ENCODE measurements around the gene RFC2. TPM values are rescaled to one million over a fixed set of nuclear protein-coding genes. Genes with fewer than 3 reads are reported as not detected.

The RFC2 gene
- total RNA-seq: 22.4 TPM

DNA sequence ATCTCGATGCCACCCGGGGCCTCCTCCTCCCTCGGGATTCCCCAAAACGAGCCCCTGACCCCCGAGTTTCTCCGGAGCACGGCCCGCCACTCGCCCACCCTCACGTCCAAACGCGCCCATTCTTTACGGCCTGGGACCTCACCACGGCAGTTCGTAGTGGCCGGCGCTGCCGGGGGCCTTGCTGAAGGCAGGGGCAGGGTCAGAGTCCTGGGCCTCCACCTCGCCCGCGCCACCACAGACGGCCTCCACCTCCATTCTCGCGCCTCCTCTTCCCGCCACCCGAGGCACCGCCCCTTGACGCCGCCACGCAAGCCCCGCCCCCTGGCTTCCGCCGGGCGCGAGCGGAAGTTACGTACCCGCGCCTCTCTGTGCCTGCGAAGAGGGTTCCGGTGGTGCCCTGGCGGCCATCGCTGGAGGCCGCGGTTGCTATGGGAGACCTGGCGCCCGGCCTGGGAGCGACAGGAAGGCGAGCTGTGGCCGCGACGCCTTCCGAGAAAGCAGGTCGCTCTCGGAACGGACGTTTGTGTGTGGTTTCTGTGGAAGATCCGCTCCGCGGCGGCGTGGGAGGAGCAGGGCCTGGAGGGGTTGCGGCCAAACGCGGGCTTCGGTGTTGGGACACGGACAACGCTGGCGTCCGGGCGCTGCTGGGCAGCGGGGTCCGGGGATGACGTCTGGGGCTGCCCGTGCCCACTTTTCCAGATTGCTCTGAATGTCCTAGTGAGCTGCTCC is at the start of gene RFC2:
Gene RFC2 (minus strand): TSS at position 271 of the 729 bp plus-strand sequence. CDS start 16 bp downstream, at position 255.
- no peak for FAIRE-seq
- DNase-seq (ENCODE audit: low spot score in 2 of 2): peak; percentile 97 to 98

DNA sequence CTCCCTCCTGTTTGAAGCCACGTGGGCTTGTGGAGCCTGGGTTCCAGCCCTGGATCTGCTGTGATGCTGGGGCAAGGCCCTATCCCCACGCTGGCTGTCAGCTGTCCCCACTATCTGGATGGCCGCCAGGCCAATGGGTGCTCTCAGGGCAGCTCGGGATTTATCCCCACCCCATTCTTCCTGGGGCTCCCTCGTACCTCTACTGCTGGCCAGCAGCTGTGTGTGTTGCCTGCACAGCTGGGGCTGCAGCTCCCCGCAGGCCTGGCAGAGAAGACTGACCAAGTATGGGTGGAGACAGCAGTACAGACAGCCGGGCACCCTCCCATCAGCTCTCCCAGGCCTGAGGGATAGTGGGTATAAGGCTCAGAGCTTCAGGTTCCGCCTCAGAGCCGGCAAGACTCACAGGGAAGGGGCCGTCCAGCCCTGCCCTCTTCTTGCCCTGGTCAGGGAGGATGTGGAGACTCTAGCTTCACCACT is 48.6 kb upstream of the RFC2 start:
- no peak for FAIRE-seq
- DNase-seq (ENCODE audit: low spot score in 2 of 2): no peak

DNA sequence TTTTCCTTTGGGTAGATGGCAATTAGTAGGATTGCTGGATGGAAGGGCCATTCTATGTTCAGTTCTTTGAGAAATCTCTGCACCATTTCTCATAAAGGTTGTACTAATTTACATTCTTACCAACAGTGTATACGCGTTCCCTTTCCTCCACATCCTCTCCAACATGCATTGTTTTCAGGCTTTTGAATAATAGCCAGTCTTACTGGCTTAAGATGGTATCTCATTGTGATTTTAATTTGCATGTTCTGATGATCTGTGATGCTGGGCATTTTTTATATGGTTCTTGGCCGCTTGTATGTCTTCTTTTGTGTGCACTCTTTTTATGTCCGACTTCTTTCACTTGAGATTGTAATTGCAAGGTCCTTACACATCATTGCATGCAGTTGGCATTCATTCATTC is 46.7 kb upstream of the RFC2 start:
- DNase-seq (ENCODE audit: low spot score in 2 of 2) (no peak), FAIRE-seq (no peak)

DNA sequence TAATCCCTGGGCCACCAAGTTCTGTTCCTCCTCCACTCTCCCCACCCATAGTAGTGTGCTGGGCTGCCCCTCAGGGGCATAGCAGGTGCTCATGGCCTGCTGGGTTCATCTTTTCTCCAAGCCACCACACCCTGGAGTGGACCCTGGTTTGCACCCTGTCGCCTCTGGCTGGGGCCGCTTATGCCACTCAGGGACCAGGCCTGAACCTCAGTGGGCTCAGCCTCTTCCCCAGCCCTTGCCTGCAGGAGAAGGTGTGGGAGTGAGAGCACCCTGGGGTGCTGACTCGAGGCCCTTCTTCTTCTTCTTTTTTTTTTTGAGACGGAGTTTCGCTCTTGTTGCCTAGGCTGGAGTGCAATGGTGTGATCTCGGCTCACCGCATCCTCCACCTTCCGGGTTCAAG is 45.2 kb upstream of the RFC2 start:
- DNase-seq (ENCODE audit: low spot score in 2 of 2): no peak
- FAIRE-seq: no peak

DNA sequence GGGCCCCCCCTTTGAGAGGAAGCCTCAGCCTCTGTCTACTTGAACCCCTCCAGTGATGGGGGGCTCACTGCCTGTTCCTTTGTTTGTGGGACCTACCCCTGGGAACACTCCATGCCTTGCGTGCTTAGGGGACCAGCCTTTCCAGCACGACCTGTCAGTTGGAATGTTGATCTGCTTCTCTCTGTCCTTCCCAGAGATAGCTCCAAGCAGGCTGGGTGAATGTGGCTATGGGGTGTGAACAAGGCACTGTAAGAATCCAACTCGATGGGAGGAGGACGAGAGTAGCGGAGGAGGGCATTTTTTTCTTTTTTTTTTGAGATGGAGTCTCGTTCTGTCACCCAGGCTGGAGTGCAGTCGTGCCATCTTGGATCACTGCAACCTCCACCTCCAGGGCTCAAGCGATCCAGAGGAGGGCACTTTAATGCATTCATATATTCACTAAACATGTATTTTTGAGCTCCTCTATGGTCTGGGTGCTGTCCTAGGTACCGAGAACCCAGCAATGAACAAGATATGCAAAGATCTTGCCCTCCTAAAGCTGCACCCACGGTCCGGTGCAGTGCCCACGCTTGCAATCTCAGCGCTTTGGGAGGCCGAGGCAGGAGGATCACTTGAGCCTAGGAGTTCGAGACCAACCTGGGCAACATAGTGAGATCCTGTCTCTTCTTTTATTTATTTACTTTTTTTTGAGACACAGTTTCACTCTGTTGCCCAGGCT is 43.5 kb upstream of the RFC2 start:
- DNase-seq (ENCODE audit: low spot score in 2 of 2): no peak
- FAIRE-seq: no peak

DNA sequence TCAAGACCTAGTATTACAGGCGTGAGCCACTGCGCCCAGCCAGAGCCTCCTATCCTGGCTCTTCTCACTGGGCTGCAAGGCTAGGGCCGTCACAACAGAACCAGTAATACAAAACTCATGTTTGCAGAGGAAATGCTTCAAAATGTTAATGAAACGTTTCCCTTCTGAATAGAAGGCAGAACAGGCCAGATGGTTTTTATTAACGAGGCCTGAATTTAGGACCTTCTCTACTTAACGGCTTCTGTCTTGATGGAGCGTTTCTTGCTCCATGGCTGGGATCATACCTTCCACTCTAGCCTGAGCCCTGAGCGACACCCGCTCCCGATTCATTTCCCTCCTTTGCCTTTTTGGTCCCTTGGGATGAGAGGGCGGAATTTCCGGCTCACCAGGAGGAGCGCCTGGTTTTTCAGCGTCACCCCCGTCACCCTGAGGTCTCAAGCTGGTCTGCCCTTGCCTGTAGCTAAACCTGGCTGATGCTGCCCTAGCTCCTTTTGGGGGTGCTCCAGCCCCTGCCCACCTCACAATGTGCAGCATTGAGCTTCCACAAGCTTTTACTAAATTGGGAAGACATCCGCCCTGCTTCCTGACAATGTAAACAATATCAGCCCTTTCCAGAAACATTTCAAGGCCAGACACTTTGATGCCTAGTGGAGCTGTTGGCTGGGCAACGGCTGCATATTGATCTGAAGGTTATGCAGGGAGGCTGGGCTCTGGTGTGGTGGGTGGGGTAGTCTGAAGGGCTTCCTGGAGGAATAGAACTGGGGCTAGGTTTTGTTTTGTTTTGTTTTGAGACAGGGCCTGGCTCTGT is 40.2 kb upstream of the RFC2 start:
- DNase-seq (ENCODE audit: low spot score in 2 of 2): no peak

DNA sequence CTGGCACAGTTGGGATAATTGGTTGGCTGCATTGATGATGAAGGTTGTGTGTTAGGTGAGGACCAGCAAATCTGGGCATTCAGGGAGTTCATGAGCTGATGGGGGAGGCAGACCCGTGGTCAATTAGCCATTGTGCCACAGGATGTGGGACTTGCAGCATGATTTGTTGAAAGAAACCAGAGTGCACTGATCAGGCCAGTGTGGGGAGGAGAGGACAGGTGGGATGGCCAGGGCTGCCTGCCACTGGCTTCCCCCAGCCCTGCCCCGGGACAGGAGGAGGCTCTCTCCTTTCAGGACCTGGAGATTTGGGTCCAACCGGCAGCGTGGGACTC is 39.3 kb upstream of the RFC2 start:
- FAIRE-seq: no peak
- no peak for DNase-seq (ENCODE audit: low spot score in 2 of 2)

More for the DNA sequence above, 40.2 kb upstream of the RFC2 start:
- FAIRE-seq: no peak

DNA sequence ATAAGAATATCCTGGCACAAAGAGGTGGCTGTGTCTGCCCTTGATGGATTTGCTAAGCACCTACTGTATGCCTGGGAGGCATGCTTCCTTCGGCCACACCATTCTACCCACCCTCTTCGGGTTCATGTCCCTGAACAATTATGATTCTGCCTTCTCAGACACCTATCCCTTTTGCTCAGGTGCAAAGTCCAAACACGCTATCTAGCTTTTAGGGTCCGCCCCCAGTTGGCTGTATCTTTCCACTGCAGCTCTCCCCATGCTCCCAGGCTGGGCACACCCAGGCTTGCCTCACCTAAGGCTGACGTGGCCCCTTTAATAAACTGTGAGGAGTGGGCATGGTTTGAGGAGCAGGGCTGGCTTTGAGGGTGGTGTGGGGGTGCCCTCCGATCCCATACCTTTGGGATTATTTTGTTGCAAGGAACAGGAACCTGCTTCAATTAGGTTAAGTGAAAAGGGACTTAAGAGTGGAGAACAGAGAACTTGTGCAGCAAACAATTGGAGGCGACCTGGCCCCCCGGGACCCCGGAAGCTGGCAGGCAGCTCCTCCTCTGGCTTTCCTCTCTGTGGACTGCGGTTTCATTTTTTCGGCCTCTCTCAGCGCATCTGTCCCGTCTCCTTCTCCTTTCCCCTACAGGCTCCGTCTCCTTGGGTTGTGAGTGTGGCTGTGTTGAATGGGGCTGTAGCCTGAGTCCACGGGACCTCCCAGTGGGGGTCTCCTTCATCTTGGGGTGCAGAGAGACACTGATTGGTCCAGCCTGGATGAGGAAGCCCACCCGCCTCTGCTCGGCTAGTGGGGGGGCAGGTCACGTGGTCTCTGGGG is 38.8 kb upstream of the RFC2 start:
- FAIRE-seq (no peak), DNase-seq (ENCODE audit: low spot score in 2 of 2) (no peak)

DNA sequence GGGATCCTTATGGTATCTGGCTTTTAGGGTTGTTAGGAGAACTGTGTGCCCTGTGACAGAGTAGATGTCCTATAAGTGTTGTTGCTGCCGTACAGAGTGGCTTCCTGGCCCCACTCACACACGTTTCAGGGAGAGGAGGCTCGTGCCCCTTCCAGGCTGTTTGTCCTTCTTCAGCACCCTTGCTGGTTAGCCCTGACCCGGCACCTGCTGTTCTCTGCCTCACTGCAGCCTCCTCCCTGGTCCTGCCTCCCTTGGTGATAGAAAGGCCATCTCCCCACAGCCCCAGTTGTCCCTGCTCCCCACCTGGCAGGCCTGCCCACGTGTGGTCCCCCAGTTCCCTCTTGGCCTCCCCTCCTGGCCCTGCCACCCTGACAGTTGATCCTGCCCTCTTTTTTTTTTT is 37.3 kb upstream of the RFC2 start:
- DNase-seq (ENCODE audit: low spot score in 2 of 2) (no peak), FAIRE-seq (no peak)

DNA sequence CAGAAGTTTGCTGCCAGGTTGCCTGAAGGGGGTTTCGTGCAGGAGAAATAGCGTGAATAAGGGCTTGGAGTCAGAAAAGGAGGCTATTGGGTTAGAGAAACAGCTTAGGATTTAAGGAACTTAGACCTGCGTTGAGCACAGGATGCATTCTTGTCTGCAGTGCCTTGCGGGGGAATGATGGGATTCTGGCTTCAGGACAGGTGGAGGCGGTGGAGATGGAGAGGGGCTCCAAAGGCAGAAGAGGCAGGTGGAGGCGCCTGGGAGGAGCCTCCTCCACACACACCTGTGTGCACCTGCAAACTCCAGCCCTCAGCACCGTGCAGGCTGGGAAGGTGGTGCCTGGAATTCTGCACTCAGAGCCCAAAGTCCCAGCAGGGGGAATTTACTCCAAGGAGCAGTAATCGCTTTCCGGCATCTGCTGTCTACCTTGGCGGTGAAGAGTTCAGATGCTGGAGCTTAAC is 36.8 kb upstream of the RFC2 start:
- FAIRE-seq (no peak), DNase-seq (ENCODE audit: low spot score in 2 of 2) (no peak)

DNA sequence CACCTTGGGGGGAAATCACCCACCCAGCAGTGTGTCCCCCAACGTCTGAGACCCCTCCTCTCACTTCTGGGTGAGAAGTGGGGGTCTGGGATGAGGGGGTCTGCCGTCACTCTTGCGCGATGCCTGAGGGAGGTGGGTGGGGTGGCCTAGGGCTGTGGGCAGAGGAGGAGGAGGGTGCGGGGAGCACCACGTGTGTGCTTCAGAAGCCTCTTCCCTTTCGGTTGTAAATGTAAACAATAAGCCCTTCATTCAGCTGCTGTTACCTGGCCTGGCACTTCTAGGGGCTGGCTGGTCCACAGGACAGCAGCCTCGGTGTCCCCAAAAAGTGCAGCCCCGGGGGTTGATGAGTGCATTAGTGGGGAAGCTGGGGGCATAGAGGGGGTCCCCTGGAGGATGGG is 36.4 kb upstream of the RFC2 start:
- DNase-seq (ENCODE audit: low spot score in 2 of 2): peak in 1 of 2 donors; percentile 55
- FAIRE-seq: no peak

DNA sequence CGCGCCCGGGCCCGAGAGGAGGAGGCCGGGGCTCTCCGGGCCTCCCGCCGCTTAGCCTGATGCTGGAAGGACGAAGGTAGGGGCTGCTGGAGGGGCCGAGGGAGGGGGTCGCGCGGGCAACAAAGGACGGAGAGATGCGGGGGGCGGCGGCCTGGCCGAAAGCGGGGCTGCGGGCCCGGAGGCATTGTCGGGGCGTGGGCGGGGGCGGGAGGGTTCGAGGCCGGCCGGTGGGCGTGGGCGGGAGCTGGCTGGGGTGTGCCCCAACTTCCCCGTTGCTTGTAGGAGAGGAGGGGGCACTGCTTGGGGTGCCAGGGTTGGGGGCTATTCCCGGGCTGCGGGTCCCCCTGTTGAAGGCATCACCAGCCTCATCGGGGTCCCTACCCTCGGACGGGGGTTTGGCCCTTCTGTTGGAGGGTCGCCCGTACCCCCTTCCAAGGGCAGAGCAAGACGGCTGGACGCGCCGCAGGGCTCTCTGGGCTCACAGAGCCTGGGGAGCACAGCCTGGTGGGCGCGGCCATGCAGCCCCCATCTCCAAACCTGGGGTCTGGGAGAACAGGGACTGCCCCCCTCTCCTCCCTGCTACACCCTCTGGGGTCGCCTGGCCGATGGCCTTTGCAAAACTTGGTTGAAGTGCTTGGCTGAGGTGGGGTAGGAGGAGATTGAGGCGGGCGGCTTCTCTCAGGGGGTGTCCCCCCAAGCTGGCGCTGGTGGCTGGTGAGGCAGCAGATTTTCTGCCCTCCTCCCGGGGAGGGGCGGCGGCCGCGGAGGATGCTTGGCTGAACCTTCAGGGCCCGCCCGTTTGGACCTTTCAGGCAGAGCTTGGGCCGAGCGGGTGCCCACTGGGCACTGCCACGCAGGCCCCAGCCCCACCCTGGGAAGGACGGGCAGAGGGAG is 35.7 kb upstream of the RFC2 start:
- DNase-seq (ENCODE audit: low spot score in 2 of 2): peak; percentile 58 to 76
- FAIRE-seq: no peak

DNA sequence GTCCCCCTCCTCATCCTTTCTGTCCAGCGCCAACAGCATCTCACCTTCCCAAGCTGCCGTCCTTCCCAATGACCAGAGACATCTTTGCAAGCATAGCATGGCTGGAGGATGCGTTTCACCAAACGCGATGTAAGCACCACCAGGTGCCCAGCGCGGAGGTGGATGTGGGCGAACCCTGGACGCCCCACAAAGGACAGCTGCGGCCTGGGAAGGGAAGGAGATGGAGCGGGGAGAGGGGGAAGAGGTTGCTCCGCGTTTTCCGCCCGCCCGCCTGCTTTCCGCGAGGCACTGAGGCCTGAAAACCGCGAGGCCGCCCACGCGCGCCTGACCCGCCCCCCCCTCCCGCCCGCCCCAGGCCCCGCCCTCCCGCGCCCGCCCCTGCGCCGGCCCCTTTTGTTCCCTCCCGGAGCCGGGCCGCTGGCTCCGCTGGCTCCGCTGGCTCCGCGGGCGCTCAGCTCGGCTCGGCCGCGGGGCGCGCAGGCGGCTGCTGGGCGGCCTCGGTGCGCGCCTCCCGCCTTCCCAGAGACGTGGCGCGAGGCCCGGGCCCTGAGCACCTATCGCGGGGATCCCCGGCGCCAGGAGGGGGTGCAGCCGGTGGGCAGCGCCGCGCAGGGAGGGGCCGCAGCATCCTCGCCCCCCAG is 34.9 kb upstream of the RFC2 start, which contains the start of gene CLIP2:
Gene CLIP2 (plus strand): TSS at position 390 of the 641 bp plus-strand sequence. CDS start 28,140 bp downstream, outside the sequence.
- no peak for FAIRE-seq

DNA sequence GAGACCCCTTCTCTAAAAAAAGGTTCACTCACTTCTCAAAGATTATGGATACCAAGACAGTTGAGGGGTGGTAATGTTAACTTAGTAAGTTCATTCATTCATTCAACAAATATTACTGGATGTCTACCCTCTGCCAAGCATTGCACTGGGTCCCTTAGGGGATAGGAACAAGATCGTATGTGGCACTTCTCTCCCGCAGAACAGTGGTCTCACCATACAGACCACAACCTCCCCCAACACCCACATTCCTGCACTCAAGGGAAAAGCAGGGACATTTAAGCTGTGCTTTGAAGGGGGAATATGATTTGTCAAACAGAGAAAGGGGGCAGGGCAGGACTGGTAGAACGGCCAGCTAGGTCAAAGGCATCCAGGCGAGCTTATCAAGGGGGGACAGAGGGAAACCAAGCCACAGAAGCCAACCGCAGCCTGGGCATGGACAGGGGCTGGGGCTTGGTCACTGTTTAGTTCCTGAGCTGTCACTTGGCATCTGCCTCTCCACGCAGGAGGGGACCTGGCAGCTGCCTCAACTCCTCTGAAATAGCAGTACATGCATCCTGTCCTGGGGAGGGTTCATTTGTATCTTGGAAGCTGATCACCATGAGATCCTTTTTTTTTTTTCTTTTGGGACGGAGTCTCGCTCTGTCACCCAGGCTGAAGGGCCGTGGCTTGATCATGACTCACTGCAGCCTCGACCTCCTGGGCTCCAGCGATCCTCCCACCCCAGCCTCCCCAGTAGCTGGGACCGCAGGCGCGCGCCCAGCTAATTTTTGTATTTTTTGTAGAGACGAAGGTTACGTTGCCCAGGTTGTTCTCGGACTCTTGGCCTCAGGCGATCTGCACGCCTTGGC is 34.1 kb upstream of the RFC2 start:
- FAIRE-seq (no peak), DNase-seq (ENCODE audit: low spot score in 2 of 2) (no peak)

More for the DNA sequence above, 34.9 kb upstream of the RFC2 start, which contains the start of gene CLIP2:
- peak; percentile 95 to 96 for DNase-seq (ENCODE audit: low spot score in 2 of 2)

DNA sequence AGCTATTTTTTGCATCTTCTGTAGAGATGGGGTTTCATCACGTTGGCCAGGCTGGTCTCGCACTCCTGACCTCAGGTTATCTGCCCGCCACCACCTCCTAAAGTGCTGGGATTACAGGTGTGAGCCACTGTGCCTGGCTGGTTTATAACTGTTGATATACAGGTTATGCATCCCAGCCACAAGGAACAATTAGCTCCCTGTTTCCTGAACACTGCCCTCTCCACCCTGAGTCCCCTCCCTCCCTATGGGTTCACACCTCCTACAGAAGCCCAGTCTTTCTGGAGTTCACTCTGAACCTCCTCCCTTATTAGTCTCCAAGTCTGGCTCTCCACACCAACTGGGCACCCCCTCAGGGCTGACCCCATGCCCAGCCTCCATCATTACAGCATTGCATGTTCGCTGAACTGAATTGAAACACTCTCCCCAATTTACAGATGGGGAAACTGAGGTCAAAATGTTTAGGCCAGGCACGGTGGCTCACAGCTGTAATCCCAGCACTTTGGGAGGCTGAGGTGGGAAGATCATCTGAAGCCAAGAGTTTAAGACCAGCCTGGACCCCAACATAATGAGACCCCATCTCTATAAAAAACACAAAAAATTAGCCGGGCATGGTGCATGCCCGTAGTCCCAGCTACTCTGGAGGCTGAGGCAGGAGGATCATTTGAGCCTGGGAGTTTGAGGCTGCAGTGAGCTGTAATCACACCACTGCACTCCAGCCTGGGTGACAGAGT is 33.3 kb upstream of the RFC2 start:
- DNase-seq (ENCODE audit: low spot score in 2 of 2): no peak
- FAIRE-seq: no peak

DNA sequence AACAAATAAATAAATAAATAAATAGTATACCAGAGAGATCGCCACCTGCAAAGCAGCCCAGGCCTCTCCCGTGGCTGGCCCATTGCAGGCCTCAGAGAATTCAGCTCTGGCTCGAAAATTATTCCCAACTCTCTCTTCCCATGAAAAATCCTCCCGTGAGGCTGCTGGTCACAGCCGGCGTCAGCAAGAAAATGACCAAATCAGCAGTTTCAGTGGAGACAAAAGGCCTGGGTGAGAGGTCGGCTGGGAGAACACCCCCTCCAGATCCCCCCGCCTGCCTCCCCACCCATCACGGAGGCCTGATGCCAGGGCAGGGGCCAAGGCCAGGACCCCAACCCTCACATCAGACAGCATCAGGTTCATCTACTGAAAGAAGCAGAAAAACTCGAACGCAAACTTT is 31.9 kb upstream of the RFC2 start:
- FAIRE-seq: no peak

DNA sequence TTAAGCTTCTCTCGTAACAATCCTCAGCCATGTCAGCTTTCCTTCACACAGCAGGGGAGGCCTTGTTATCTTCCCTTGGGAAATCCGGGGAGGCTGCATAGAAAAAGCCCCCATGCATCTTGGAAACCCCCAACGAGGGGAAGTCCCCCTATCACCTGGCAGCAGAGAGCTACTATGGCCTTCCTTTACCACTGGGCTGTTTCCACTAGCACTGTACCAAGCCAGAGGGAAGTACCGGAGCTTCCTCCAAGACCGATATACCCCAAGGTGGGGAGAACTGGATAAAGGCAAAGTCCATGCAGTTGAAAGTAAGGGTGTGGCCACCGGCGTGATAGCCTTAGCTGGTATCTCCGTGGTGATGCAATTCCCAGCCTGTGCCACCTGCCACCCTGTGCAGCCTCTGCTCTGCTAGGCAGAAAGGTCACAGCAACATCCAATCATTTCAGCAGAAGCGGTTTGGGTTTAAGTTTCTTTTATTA is 30.6 kb upstream of the RFC2 start:
- FAIRE-seq: no peak

More for the DNA sequence above, 31.9 kb upstream of the RFC2 start:
- no peak for DNase-seq (ENCODE audit: low spot score in 2 of 2)

More for the DNA sequence above, 30.6 kb upstream of the RFC2 start:
- DNase-seq (ENCODE audit: low spot score in 2 of 2): no peak
